ENCODE measurements around the gene TMUB1. TPM values are rescaled to one million over a fixed set of nuclear protein-coding genes. Genes with fewer than 3 reads are reported as not detected.

The TMUB1 gene
- total and polyA plus RNA-seq, 9 of the 15 experiments (the other 6 are each of a cell fraction or from before 2014, with no cell fraction given): 0.14 to 241 (median 74.1) TPM

- TF ChIP-seq ZBTB49 (CRISPR knock-in tag; IDR thresholded peaks at IDR 0.05; ENCODE audit: borderline replicate concordance) (no peak), DACH1 (IDR thresholded peaks at IDR 0.05; ENCODE audit: partially characterized antibody) (no peak), RBFOX2 (IDR thresholded peaks at IDR 0.05; ENCODE audit: low read depth, low read length) (peak; percentile 85), HDAC8 (tag; IDR thresholded peaks at IDR 0.05) (peak; percentile 17; the same call in 1 of the 2 replicates), RFX5 (IDR thresholded peaks at IDR 0.05; ENCODE audit: low read depth, low read length) (no peak), IFI16 (CRISPR knock-in tag; IDR thresholded peaks at IDR 0.05) (no peak), ZNF175 (CRISPR knock-in tag; IDR thresholded peaks at IDR 0.05; ENCODE audit: low read depth) (no peak), ZNF263 (CRISPR knock-in tag; IDR thresholded peaks at IDR 0.05; ENCODE audit: borderline replicate concordance) (no peak; the same call in 1 of the 2 replicates), HDAC1 (IDR thresholded peaks at IDR 0.05) (no peak; a peak in 1 of 4 replicates), ZNF224 (CRISPR knock-in tag; IDR thresholded peaks at IDR 0.05) (no peak), PATZ1 (CRISPR knock-in tag; IDR thresholded peaks at IDR 0.05; ENCODE audit: borderline replicate concordance) (no peak), SRSF1 (IDR thresholded peaks at IDR 0.05; ENCODE audit: low read depth, low read length) (no peak), MITF (IDR thresholded peaks at IDR 0.05) (no peak), NFATC3 (IDR thresholded peaks at IDR 0.05) (no peak), MCM2 (IDR thresholded peaks at IDR 0.05; ENCODE audit: low read depth) (no peak), JUND (IDR thresholded peaks at IDR 0.05; ENCODE audit: borderline replicate concordance, low read depth, low read length) (no peak), JUND (tag; IDR thresholded peaks at IDR 0.05; ENCODE audit: borderline replicate concordance, low read depth, low read length) (no peak; the same call in 2 of the 3 replicates)
- TF ChIP-seq, protein P1, sequence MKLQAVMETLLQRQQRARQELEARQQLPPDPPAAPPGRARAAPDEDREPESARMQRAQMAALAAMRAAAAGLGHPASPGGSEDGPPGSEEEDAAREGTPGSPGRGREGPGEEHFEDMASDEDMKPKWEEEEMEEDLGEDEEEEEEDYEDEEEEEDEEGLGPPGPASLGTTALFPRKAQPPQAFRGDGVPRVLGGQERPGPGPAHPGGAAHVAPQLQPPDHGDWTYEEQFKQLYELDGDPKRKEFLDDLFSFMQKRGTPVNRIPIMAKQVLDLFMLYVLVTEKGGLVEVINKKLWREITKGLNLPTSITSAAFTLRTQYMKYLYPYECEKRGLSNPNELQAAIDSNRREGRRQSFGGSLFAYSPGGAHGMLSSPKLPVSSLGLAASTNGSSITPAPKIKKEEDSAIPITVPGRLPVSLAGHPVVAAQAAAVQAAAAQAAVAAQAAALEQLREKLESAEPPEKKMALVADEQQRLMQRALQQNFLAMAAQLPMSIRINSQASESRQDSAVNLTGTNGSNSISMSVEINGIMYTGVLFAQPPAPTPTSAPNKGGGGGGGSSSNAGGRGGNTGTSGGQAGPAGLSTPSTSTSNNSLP (IDR thresholded peaks at IDR 0.05; ENCODE audit: borderline replicate concordance, low read depth, low read length): no peak
- TF ChIP-seq, protein P2, sequence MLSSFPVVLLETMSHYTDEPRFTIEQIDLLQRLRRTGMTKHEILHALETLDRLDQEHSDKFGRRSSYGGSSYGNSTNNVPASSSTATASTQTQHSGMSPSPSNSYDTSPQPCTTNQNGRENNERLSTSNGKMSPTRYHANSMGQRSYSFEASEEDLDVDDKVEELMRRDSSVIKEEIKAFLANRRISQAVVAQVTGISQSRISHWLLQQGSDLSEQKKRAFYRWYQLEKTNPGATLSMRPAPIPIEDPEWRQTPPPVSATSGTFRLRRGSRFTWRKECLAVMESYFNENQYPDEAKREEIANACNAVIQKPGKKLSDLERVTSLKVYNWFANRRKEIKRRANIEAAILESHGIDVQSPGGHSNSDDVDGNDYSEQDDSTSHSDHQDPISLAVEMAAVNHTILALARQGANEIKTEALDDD (IDR thresholded peaks at IDR 0.05): no peak
Measured at GRCh38 chr7:151087245-151088018, 4.1 kb upstream of the TMUB1 start (continued).

All from K562 (cell line).